Endothelial cell of umbilical vein (primary cell): ENCODE results near the gene PCDHB6. TPM values are rescaled to one million over a fixed set of nuclear protein-coding genes. Genes with fewer than 3 reads are reported as not detected.
"Not testable (repeated sequence)": the region's sequence is repeated elsewhere in the genome, so short reads cannot be mapped to it uniquely, and the experiment has no call there.

Experiments
- BruUV-seq: library from RNA; stranded (reverse); fragments of 400-500 nt; replicated peaks from 2 replicates; lab custom pipeline; 2021; lab: Mats Ljungman, UMichigan
- CTCF ChIA-PET: fragments of 300-600, 350-600 bp; sonication (Branson Sonifier 250); formaldehyde crosslinking; loops from one replicate; lab custom pipeline; 2021; ENCODE audit warnings: antibody characterized with exemption, inconsistent platforms; lab: Charles Lee
- POLR2A ChIA-PET: fragments of 300-600, 350-600 bp; sonication (Branson Sonifier 250); formaldehyde crosslinking; loops from one replicate; lab custom pipeline; 2021; ENCODE audit warnings: antibody characterized with exemption, inconsistent platforms; lab: Charles Lee
- DNase-seq: peaks from one replicate; pipeline ENCODE4 v3.0.0-alpha.2; 2011; ENCODE audit warnings: low read depth, low spot score
- FAIRE-seq: peaks from 2 replicates; lab custom pipeline; 2011; peaks lifted over from hg19 to GRCh38; lab: Jason Lieb, UNC
- H2AFZ ChIP-seq: 2 replicates; pipeline ENCODE4 v1.6.0; 2012; ENCODE audit warnings: low read depth, low read length, control low read depth, inconsistent platforms
- H3K27ac ChIP-seq: 2 replicates; pipeline ENCODE4 v1.5.1; 2011; ENCODE audit warnings: low read depth, mild to moderate bottlenecking, control low read depth, low read length, moderate library complexity; ENCODE audit not compliant: insufficient read depth
- H3K27me3 ChIP-seq, 2 experiments: 2 replicates each; pipeline versions ENCODE4 v1.6.0 to v1.6.1; 2011; ENCODE audit warnings: low read length in 2 of 2, mixed read lengths in 1 of 2; ENCODE audit not compliant: control insufficient read depth in 2 of 2, insufficient read depth in 2 of 2
- H3K36me3 ChIP-seq, 2 experiments: 2 replicates in 1 of 2; 3 replicates in 1 of 2; pipeline ENCODE4 v1.5.1; 2011; ENCODE audit warnings: low read length in 2 of 2, mild to moderate bottlenecking in 1 of 2, moderate library complexity in 1 of 2; ENCODE audit not compliant: control insufficient read depth in 2 of 2, insufficient read depth in 2 of 2; ENCODE audit errors: extremely low read depth in 1 of 2
- H3K4me1 ChIP-seq: 3 replicates; pipeline ENCODE4 v1.5.1; 2011; ENCODE audit warnings: mild to moderate bottlenecking, low read length; ENCODE audit not compliant: control insufficient read depth, insufficient read depth; ENCODE audit errors: extremely low read depth
- H3K4me2 ChIP-seq: 2 replicates; pipeline ENCODE4 v1.6.1; 2011; ENCODE audit warnings: low read length, control low read depth, mixed read lengths; ENCODE audit not compliant: insufficient read depth
- H3K4me3 ChIP-seq, 3 experiments: fragments of 200-600 bp in 1 of 3; sonication (generic), shearing (Covaris generic) in 1 of 3; replicated peaks in 1 of 3; 2 replicates each; pipeline ENCODE4 v1.5.1; 2011 to 2016; ENCODE audit warnings: control low read depth in 3 of 3, low read length in 3 of 3, mild to moderate bottlenecking in 2 of 3, inconsistent platforms in 1 of 3, low read depth in 1 of 3, moderate library complexity in 1 of 3; ENCODE audit not compliant: insufficient read depth in 1 of 3
- H3K79me2 ChIP-seq: 2 replicates; pipeline ENCODE4 v1.6.0; 2012; ENCODE audit warnings: low read length, inconsistent platforms; ENCODE audit not compliant: control insufficient read depth, insufficient read depth
- H3K9ac ChIP-seq: replicated peaks from 2 replicates; pipeline ENCODE3; 2011; ENCODE audit warnings: low read length, control low read depth; ENCODE audit not compliant: insufficient read depth; ENCODE audit errors: extremely low read depth
- H3K9me1 ChIP-seq: replicated peaks from 3 replicates; pipeline ENCODE4 v1.6.0; 2011; ENCODE audit warnings: mild to moderate bottlenecking, low read length; ENCODE audit not compliant: control insufficient read depth, insufficient read depth; ENCODE audit errors: extremely low read depth
- H3K9me3 ChIP-seq: replicated peaks from 2 replicates; pipeline ENCODE4 v1.5.1; 2012; ENCODE audit warnings: low read length, inconsistent platforms; ENCODE audit not compliant: control insufficient read depth, insufficient read depth
- H4K20me1 ChIP-seq: replicated peaks from 2 replicates; pipeline ENCODE3; 2011; ENCODE audit warnings: mild to moderate bottlenecking, low read length; ENCODE audit not compliant: control insufficient read depth, insufficient read depth; ENCODE audit errors: extremely low read depth
- FOS ChIP-seq: IDR thresholded peaks from 2 replicates; pipeline ENCODE4 v1.6.1; 2011; ENCODE audit warnings: mild to moderate bottlenecking, low read length, moderate library complexity, borderline replicate concordance; ENCODE audit not compliant: insufficient read depth
- GATA2 ChIP-seq: IDR thresholded peaks from 2 replicates; pipeline ENCODE4 v1.7.0; 2011; ENCODE audit warnings: low read depth, mild to moderate bottlenecking, moderate library complexity, mixed read lengths, low read length; ENCODE audit not compliant: insufficient read length, insufficient read depth
- JUN ChIP-seq: IDR thresholded peaks from 2 replicates; pipeline ENCODE4 v1.6.1; 2011; ENCODE audit warnings: borderline replicate concordance, low read depth; ENCODE audit not compliant: insufficient read length, insufficient read depth
- MYC ChIP-seq: IDR thresholded peaks from one replicate; pipeline ENCODE4 v1.6.1; 2011; ENCODE audit warnings: mild to moderate bottlenecking, low read depth, low read length
- dilution Hi-C: fragments of 300-500 bp; cut with MboI; formaldehyde crosslinking; loops from one replicate; pipeline ENCODE4 v1.15.0; 2019; ENCODE audit warnings: low sequenced_read_pairs; ENCODE audit not compliant: extremely low pct_ligation_motif_present
- intact Hi-C: fragments of 100-400 bp; cut with micrococcal nuclease; formaldehyde crosslinking; loops from one replicate; pipeline ENCODE4 v1.10.0; 2022
- polyA plus RNA-seq, 4 experiments: library from polyadenylated mRNA; depleted of rRNA in 3 of 4; stranded (reverse) in 3 of 4; unstranded in 1 of 4; fragments of >200 nt; gene quantifications; 2 replicates each; pipeline versions ENCODE4 v1.2.1 to v1.2.3, GENCODE V29; 2011 to 2012; ENCODE audit warnings: missing spikeins in 1 of 4
- total RNA-seq: library from RNA; stranded (reverse); gene quantifications from 2 replicates; pipeline ENCODE4 v1.2.3, GENCODE V29; 2021
- TF ChIP-seq, protein P1 (sequence below), 2 donors: IDR thresholded peaks; 1 replicate in 1 of 2; 2 replicates in 1 of 2; pipeline ENCODE4 v1.5.1; 2011; ENCODE audit warnings: low read length in 2 of 2, mild to moderate bottlenecking in 2 of 2, moderate library complexity in 2 of 2, control low read depth in 1 of 2, inconsistent platforms in 1 of 2, low read depth in 1 of 2; ENCODE audit not compliant: insufficient read depth in 1 of 2; ENCODE audit errors: extremely low read depth in 1 of 2

The PCDHB6 gene
- total and polyA plus RNA-seq, 2 donors (not counting 3 experiments of a cell fraction or from before 2014, with no cell fraction given), result 0.04 TPM; not detected in 1

DNA sequence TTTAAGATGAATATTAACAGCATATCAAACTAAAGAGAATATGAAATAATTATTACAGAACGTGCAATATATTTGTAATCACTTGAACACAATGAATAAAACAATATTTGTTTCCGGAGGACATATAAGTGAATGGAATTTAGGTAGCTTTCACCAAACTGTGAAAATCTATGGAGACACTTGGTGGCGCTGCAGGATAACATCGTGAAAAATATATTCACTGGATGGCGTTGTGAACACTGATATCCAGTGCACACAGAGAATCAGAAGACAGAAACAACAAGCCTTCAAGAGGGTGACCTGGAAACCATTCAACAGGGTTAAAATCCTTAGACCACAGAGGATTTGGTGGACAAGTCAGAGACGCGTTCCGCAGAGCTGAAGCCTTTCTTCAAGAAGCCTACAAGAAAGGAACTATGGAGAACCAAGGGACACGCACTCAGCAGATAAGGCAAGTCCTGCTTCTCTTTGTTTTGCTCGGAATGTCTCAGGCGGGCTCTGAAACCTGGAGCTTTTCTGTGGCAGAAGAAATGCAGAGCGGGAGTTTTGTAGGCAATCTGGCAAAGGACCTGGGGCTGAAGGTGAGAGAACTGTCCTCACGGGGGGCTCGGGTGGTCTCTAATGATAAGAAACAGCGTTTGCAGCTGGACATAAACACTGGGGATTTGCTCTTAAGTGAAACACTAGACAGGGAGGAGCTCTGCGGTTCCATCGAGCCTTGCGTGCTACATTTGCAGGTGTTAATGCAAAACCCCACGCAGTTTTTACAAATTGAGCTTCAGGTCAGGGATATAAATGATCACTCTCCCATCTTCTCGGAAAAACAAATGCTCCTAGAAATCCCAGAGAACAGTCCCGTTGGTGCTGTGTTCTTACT is 49.7 kb downstream of the PCDHB6 start, which contains the start of gene PCDHB11:
PCDHB11 (plus strand) TSS at position 269 of the 877 bp plus-strand sequence; CDS start at position 417, 148 bp downstream.
- no peak within 1 kb of the TSS for H3K4me2 ChIP-seq
- no peaks in the 10 kb centered on the region for H3K27me3 ChIP-seq
- no peak for FAIRE-seq
- no peaks in the 10 kb centered on the region for H4K20me1 ChIP-seq
- no peak within 1 kb of the TSS for H3K9ac ChIP-seq
- dilution Hi-C loops (no loop called here), intact Hi-C loops (no loop called here)
- TF ChIP-seq, protein P1, sequence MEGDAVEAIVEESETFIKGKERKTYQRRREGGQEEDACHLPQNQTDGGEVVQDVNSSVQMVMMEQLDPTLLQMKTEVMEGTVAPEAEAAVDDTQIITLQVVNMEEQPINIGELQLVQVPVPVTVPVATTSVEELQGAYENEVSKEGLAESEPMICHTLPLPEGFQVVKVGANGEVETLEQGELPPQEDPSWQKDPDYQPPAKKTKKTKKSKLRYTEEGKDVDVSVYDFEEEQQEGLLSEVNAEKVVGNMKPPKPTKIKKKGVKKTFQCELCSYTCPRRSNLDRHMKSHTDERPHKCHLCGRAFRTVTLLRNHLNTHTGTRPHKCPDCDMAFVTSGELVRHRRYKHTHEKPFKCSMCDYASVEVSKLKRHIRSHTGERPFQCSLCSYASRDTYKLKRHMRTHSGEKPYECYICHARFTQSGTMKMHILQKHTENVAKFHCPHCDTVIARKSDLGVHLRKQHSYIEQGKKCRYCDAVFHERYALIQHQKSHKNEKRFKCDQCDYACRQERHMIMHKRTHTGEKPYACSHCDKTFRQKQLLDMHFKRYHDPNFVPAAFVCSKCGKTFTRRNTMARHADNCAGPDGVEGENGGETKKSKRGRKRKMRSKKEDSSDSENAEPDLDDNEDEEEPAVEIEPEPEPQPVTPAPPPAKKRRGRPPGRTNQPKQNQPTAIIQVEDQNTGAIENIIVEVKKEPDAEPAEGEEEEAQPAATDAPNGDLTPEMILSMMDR (IDR thresholded peaks at IDR 0.05; ENCODE audit: extremely low read depth in 1 of 2, insufficient read depth in 1 of 2, low read depth in 1 of 2, low read length in 2 of 2), result no peak
- TF ChIP-seq MYC, result no peak
- TF ChIP-seq FOS, result no peak
- no peak for TF ChIP-seq GATA2
- TF ChIP-seq JUN, result no peak
- H3K9me3 ChIP-seq, result no peaks in the 10 kb centered on the region
- H3K4me1 ChIP-seq, result no peaks in the 10 kb centered on the region
- ChIA-PET POLR2A (no interaction called here), CTCF (interaction anchor here (0.8 to 1.1 kb wide), 2 partner anchors 24 to 365 kb away, joined by 3 to 4 read pairs; partner anchors contain the start of gene PCDHB14)
- no peaks in the 10 kb centered on the region for H3K9me1 ChIP-seq
- H2AFZ ChIP-seq, result no peak within 1 kb of the TSS
- no peaks in the 10 kb centered on the region for H3K79me2 ChIP-seq
- no peak within 1 kb of the TSS for H3K4me3 ChIP-seq
- BruUV-seq, result no TSS peak
- no peak within 1 kb of the TSS for H3K27ac ChIP-seq
- H3K36me3 ChIP-seq, result no peaks in the 10 kb centered on the region
- DNase-seq, result peak; percentile 2

DNA sequence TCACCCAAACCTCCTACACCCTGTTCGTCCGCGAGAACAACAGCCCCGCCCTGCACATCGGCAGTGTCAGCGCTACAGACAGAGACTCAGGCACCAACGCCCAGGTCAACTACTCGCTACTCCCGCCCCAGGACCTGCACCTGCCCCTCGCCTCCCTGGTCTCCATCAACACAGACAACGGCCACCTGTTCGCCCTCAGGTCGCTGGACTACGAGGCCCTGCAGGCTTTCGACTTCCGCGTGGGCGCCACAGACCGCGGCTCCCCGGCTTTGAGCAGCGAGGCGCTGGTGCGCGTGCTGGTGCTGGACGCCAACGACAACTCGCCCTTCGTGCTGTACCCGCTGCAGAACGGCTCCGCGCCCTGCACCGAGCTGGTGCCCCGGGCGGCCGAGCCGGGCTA is 51.3 kb downstream of the PCDHB6 start:
- H3K36me3 ChIP-seq, dilution Hi-C loops, FAIRE-seq, intact Hi-C loops, H3K4me3 ChIP-seq, H3K4me2 ChIP-seq, DNase-seq, H2AFZ ChIP-seq, H3K79me2 ChIP-seq, H3K4me1 ChIP-seq, POLR2A ChIA-PET, H3K9me1 ChIP-seq, H3K9ac ChIP-seq, H3K9me3 ChIP-seq, H3K27me3 ChIP-seq, H3K27ac ChIP-seq, BruUV-seq, H4K20me1 ChIP-seq: not testable (repeated sequence)
- CTCF ChIA-PET, result interaction anchor here (1.0 kb wide), 1 partner anchor 22 kb away, joined by 3 read pairs; the partner anchor contains the start of gene PCDHB14

DNA sequence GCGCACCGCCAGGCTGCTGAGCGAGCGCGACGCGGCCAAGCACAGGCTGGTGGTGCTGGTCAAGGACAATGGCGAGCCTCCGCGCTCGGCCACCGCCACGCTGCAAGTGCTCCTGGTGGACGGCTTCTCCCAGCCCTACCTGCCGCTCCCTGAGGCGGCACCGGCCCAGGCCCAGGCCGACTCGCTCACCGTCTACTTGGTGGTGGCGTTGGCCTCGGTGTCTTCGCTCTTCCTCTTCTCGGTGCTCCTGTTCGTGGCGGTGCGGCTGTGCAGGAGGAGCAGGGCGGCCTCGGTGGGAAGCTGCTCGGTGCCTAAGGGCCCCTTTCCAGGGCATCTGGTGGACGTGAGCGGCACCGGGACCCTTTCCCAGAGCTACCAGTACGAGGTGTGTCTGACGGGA is 51.8 kb downstream of the PCDHB6 start:
- H3K27me3 ChIP-seq, H4K20me1 ChIP-seq, H3K4me2 ChIP-seq, H3K4me3 ChIP-seq, H3K9me3 ChIP-seq, intact Hi-C loops, POLR2A ChIA-PET, H3K79me2 ChIP-seq, BruUV-seq, dilution Hi-C loops, H3K9me1 ChIP-seq, FAIRE-seq, H2AFZ ChIP-seq, H3K36me3 ChIP-seq, H3K4me1 ChIP-seq, DNase-seq, H3K27ac ChIP-seq, H3K9ac ChIP-seq: not testable (repeated sequence)
- CTCF ChIA-PET, result interaction anchor here (1.0 kb wide), 1 partner anchor 22 kb away, joined by 3 read pairs; the partner anchor contains the start of gene PCDHB14
